Endothelial cell (in vitro differentiated cells): Measurements from ENCODE around the gene C9orf50. TPM values are rescaled to one million over a fixed set of nuclear protein-coding genes. Genes with fewer than 3 reads are reported as not detected.

ENCODE experiments used
- DNase-seq: peaks from one replicate; pipeline ENCODE4 v3.0.0; 2021; ENCODE audit warnings: low spot score
- H3K27ac Mint-ChIP-seq: one replicate; pipeline ENCODE4 v1.8.0; 2021; ENCODE audit warnings: mixed read lengths, inconsistent platforms; ENCODE audit not compliant: unreplicated experiment
- H3K27me3 Mint-ChIP-seq: one replicate; pipeline ENCODE4 v1.8.0; 2021; ENCODE audit warnings: mild to moderate bottlenecking, moderate library complexity, mixed read lengths, inconsistent platforms; ENCODE audit not compliant: unreplicated experiment
- H3K36me3 Mint-ChIP-seq: one replicate; pipeline ENCODE4 v1.8.0; 2021; ENCODE audit warnings: mild to moderate bottlenecking, low read depth, mixed read lengths, inconsistent platforms; ENCODE audit not compliant: unreplicated experiment
- H3K4me1 Mint-ChIP-seq: one replicate; pipeline ENCODE4 v1.8.0; 2021; ENCODE audit warnings: mild to moderate bottlenecking, mixed read lengths, inconsistent platforms; ENCODE audit not compliant: unreplicated experiment
- H3K4me3 Mint-ChIP-seq: one replicate; pipeline ENCODE4 v1.8.0; 2021; ENCODE audit warnings: mild to moderate bottlenecking, mixed read lengths, inconsistent platforms; ENCODE audit not compliant: unreplicated experiment
- H3K9me3 Mint-ChIP-seq: one replicate; pipeline ENCODE4 v1.8.0; 2021; ENCODE audit warnings: mixed read lengths, inconsistent platforms; ENCODE audit not compliant: unreplicated experiment
- CTCF ChIP-seq: fragments of 200-600 bp; sonication (generic); IDR thresholded peaks from one replicate; pipeline ENCODE4 v1.5.0; 2021; ENCODE audit warnings: antibody characterized with exemption; ENCODE audit not compliant: unreplicated experiment
- total RNA-seq: library from RNA; stranded (reverse); fragmentation: NEBNext Ultra II Directional; extraction: Animal tissue kit (Norgen Biotek cat#: 25700); gene quantifications from one replicate; pipeline ENCODE4 v1.2.1, GENCODE V29; 2021; ENCODE audit not compliant: unreplicated experiment

C9orf50 gene
- total RNA-seq, 1 donor from 2014 or later = not detected

- peaks cover 12% of the 10 kb centered on the region for H3K4me1 Mint-ChIP-seq
- H3K27me3 Mint-ChIP-seq = peaks cover 6% of the 10 kb centered on the region
- DNase-seq = no peak
- H3K36me3 Mint-ChIP-seq = no peaks in the 10 kb centered on the region
- TF ChIP-seq CTCF = no peak
- no peak overlapping the region for H3K27ac Mint-ChIP-seq
- H3K4me3 Mint-ChIP-seq = no peak overlapping the region
- H3K9me3 Mint-ChIP-seq = no peaks in the 10 kb centered on the region
Observed at GRCh38 chr9:129612123-129612522, 8.8 kb downstream of the C9orf50 start.

GRCh38 chr9:129611307-129611800 lies 9.5 kb downstream of the C9orf50 start:
- no peak for DNase-seq
- H3K4me3 Mint-ChIP-seq = no peak overlapping the region
- TF ChIP-seq CTCF = no peak
- H3K27ac Mint-ChIP-seq = no peak overlapping the region
- no peaks in the 10 kb centered on the region for H3K9me3 Mint-ChIP-seq
- peaks cover 17% of the 10 kb centered on the region for H3K4me1 Mint-ChIP-seq
- H3K27me3 Mint-ChIP-seq = peaks cover 6% of the 10 kb centered on the region
- H3K36me3 Mint-ChIP-seq = no peaks in the 10 kb centered on the region

- H3K27ac Mint-ChIP-seq = no peak overlapping the region
- peak; percentile 90 for DNase-seq
- no peaks in the 10 kb centered on the region for H3K36me3 Mint-ChIP-seq
- peak; percentile 100 for TF ChIP-seq CTCF
- peaks cover 18% of the 10 kb centered on the region for H3K4me1 Mint-ChIP-seq
- H3K4me3 Mint-ChIP-seq = peak overlapping the region; percentile 77
- H3K9me3 Mint-ChIP-seq = no peaks in the 10 kb centered on the region
- peaks cover 6% of the 10 kb centered on the region for H3K27me3 Mint-ChIP-seq
Observed at GRCh38 chr9:129610473-129611306, 10.2 kb downstream of the C9orf50 start.

- Mint-ChIP-seq H3K27me3 (peaks cover 6% of the 10 kb centered on the region), H3K4me3 (no peak overlapping the region), H3K9me3 (no peaks in the 10 kb centered on the region), H3K27ac (no peak overlapping the region), H3K36me3 (no peaks in the 10 kb centered on the region), H3K4me1 (peaks cover 18% of the 10 kb centered on the region)
- DNase-seq = no peak
- no peak for TF ChIP-seq CTCF
Observed at GRCh38 chr9:129610213-129610472, 10.8 kb downstream of the C9orf50 start.

GRCh38 chr9:129609486-129610212 lies 11.3 kb downstream of the C9orf50 start:
- TF ChIP-seq CTCF = no peak
- Mint-ChIP-seq H3K4me3 (peak overlapping the region; percentile 90), H3K27ac (peak overlapping the region; percentile 50), H3K27me3 (peaks cover 7% of the 10 kb centered on the region), H3K36me3 (no peaks in the 10 kb centered on the region), H3K9me3 (no peaks in the 10 kb centered on the region), H3K4me1 (peaks cover 22% of the 10 kb centered on the region)
- DNase-seq = no peak
